LNCaP clone FGC (cell line): Measurements from ENCODE around the gene TNFRSF4.

Experiments used
- DNase-seq: peaks from one replicate; pipeline ENCODE4 v3.0.0-alpha.2; 2011; ENCODE audit warnings: low read depth
- H3K4me3 ChIP-seq: 2 replicates; pipeline ENCODE4 v1.5.1; 2011; ENCODE audit warnings: mild to moderate bottlenecking, low read depth, low read length, control low read depth
- TF ChIP-seq, protein P1 (sequence below): IDR thresholded peaks from 2 replicates; pipeline ENCODE4 v1.5.1; 2012; ENCODE audit warnings: mild to moderate bottlenecking; ENCODE audit not compliant: control insufficient read depth, insufficient read depth; ENCODE audit errors: extremely low read depth

The TNFRSF4 gene

DNA sequence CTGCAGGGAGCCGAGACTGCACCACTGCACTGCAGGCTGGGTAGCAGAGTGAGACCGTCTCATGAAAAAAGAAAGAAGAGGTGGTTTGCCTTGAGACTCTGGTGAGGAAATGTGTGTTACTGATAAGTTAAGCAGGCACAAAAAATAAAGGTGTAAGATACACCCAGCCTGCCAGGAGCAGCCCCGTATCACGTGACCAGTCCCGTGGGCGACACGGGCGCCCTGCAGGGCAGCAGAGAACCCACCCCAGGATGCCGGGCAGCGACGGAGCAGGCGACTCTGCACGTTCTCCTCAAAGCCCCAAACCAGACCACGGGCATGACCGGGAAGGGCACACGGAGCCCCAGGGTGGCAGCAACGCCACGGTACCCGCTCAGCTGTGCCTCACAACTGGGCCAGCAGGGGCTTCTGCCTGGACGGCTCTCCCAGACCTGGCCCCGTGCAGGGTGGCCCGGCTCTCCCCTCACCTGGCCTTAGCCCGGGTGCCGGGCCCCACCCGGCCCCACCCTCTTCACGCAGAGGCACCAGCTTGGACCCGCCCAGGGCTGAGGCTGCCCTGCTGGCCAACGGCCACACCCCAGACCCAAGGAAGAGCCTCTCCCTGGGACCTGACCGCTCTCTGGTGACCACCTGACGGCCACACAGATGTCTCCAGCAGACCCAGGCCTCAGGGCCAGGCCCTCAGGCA is 8.1 kb upstream of the TNFRSF4 start:
- no peak overlapping the region for H3K4me3 ChIP-seq
- no peak for DNase-seq
- TF ChIP-seq, protein P1, sequence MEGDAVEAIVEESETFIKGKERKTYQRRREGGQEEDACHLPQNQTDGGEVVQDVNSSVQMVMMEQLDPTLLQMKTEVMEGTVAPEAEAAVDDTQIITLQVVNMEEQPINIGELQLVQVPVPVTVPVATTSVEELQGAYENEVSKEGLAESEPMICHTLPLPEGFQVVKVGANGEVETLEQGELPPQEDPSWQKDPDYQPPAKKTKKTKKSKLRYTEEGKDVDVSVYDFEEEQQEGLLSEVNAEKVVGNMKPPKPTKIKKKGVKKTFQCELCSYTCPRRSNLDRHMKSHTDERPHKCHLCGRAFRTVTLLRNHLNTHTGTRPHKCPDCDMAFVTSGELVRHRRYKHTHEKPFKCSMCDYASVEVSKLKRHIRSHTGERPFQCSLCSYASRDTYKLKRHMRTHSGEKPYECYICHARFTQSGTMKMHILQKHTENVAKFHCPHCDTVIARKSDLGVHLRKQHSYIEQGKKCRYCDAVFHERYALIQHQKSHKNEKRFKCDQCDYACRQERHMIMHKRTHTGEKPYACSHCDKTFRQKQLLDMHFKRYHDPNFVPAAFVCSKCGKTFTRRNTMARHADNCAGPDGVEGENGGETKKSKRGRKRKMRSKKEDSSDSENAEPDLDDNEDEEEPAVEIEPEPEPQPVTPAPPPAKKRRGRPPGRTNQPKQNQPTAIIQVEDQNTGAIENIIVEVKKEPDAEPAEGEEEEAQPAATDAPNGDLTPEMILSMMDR: no peak

DNA sequence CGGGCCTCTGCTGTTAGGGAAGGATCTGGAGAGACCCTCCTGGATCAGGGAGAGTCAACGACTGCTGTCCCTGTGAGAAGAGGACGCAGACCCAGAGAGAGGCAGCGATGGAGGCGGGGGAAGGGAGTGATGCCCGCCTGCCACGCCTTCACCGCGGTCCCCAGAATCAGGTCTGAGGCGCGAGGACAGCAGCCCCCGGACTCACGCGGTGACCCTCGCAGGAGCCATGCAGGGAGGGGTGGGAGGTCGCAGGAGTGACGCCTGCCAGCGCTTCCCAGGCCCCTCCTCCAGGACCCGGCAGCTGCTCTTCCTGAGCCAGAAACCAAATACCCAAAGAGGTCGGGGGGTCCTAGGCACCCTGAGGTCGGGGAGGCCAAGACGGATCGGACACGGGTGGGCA is 6.2 kb upstream of the TNFRSF4 start:
- H3K4me3 ChIP-seq: no peak overlapping the region
- TF ChIP-seq, protein P1: no peak
- DNase-seq: no peak

DNA sequence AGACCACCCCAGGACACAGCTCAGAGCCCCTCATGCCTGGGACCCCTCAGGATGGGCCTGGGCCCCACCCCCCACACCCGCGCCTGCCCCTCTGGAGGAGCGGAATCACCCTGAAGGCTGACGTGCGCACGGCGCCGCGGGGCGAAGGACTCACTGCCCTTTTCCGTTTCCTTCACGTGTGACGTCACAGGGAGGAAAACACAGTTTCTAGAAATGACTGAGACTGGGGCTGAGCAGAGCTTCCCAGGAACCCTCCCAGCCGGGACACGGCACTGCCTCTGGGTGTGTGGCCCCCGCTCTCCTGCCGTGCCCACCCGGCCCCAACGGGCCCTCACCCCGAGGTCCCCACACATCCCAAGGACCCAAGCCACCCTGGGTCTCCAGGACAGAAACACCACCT is 5.4 kb upstream of the TNFRSF4 start:
- no peak overlapping the region for H3K4me3 ChIP-seq
- TF ChIP-seq, protein P1: no peak
- no peak for DNase-seq

DNA sequence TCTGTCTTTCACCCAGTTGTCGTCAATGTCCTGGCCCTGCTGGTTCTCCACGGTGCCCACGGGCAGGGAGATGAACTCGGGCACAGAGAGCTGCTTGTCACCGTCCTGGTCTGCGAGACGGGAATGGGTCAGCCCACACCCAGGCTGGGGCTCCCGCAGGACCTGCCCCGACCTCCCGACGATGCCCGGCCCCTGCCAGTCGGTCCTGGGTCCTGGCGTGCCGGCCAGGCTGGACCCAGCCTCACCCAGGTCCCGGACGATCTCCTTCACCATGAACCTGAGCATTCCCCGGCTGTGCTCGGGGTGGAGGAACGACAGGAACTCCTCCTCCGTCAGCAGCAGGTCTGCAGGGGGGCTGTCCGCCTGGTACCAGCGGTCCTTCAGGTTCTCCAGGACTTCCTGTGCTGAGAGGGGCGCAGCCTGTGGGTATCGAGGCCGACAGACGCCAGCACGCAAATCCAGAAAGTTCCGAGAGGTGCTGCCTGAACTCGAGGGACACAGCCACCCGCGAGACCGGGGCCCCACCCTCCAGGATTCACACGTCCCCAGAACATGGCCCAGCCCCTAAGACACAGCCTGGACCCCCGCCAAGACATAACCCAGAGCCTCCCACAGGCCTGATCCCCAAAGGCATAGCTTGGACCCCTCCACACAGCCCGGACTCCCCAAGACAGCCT is 4.7 kb upstream of the TNFRSF4 start:
- TF ChIP-seq, protein P1: no peak
- no peak overlapping the region for H3K4me3 ChIP-seq
- no peak for DNase-seq

DNA sequence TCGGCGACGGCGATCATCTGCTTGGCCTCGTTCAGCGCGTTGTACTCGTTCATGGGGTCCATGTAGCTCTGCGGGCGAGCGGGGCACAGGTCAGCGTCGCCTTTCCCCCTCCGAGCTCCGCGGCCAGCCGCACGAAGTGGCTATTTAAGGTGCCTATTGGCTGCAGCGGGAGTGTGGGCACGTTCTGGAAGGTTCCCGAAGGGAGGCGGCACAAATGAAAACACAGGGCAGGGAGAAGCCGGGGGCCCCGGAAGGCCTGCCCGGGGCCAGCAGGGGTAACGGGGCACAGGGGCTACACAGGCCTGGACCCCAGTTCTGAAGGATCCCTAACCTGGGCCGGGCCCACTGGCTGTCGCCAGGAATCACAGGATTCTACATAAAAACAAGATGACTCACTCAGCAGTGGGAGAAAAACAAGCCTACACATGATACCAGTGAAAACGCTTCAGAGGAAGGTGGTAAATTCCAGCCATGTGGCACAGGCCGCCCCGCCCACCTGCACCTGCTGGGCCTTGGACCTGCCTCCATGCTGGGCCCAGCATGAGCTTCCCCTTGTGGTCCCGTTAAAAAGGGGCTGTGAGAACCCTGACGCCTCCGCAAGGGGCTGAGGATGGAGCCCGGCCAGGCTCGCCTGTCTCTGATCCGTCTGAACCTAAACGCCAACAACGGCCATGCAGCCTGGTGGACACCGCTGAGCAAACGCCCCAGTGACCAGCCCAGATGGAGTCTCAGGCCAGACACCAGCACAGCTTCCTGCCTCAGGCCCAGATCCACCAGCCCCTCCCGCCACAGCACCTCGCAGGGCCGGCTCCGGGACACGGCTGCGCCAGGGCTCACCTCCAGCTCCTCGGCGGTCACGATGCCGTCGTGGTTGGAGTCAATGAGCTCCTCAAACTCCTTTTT is 3.9 kb upstream of the TNFRSF4 start:
- DNase-seq: no peak
- TF ChIP-seq, protein P1: no peak
- H3K4me3 ChIP-seq: no peak overlapping the region

DNA sequence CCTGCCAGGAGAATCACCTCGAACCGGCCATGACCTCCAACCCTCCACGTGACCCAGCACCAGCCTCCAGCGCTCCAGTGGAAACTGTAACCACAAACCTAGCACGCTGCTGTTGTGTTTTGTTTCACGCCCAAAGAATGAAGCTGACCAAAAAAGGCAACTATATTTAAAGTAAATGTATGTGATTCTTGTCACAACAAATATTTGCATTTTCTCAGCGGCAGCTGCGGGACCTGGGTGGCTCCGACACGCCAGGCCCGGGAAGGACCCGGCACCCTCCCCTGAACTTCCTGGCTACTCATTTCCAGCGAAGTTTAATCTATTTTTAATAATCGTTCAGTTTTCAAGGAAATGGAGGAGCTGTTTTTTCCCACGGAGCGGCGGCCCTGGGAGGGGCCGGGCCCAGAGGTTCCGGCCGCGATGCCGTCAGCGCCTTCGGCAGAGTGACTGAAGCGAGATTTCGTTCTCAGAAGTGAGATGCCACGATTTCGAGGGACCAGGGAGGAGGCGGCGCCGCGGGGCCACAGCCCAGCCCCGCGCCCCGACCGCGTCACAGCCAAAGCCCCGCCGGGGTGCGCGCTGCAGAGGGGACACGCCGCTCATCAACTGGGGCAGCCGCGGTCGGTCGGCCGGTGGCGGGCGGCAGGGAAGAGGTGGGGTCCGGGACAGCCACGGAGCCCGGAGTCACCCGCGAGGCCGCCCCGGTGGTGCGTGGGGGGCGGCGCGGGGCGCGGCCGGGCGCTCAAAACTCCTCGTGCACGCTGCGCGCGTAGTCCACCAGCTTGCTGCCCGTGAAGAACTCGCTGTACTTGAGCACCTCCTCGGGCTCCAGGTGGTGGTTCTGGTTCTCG is 3.0 kb upstream of the TNFRSF4 start:
- no peak overlapping the region for H3K4me3 ChIP-seq
- no peak for DNase-seq
- TF ChIP-seq, protein P1: no peak
